Body of pancreas (tissue), 4 donors: ENCODE measurements around the gene COX19.

ENCODE experiments used
- POLR2A ChIP-seq, 3 donors: fragments of 450-650 bp; IDR thresholded peaks; one replicate each; pipeline ENCODE4 v1.6.1; 2016; ENCODE audit warnings: antibody characterized with exemption in 3 of 3, mild to moderate bottlenecking in 2 of 3
- TF ChIP-seq, protein P1 (sequence below), 7 experiments: fragments of 450-650 bp in 4 of 7; fragments of 200-600 bp in 3 of 7; sonication (generic) in 3 of 7; IDR thresholded peaks; one replicate each; pipeline ENCODE4 v1.5.1; 2016 to 2019; ENCODE audit warnings: antibody characterized with exemption in 7 of 7

DNA sequence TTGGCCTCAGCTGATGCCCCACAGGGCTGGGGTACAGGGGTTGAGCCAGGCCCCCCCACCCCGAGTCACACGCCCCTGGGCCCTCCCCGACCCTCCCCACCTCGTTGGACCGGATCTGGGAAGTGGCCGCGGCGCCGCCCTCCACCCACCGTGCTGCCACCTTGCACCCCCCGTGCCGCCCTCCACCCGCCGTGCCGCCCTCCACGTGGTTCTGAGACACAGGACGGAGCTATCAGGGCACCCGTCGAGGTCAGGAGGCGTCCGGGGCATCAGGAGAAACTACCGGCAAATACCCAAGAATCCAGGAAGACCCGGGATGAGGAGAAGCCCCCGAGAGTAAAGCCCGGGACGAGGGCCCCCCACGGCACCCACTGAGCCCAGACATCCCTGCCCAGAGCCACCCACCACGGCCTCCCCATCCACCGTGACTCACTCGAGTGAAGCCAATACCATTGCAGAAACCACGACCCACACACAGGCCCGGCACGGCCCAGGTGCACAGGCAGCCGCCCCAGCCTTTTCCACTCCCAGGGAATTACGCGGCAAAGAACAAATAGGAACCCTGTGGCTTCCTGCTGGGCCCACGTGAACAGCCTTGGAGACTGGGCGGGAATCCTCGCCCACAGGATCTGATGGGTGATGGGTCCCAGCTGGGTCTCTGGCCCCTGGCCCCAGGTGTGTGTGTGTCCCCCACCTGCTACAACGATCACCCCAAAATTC lies 54.8 kb downstream of the COX19 start:
- TF ChIP-seq, protein P1, sequence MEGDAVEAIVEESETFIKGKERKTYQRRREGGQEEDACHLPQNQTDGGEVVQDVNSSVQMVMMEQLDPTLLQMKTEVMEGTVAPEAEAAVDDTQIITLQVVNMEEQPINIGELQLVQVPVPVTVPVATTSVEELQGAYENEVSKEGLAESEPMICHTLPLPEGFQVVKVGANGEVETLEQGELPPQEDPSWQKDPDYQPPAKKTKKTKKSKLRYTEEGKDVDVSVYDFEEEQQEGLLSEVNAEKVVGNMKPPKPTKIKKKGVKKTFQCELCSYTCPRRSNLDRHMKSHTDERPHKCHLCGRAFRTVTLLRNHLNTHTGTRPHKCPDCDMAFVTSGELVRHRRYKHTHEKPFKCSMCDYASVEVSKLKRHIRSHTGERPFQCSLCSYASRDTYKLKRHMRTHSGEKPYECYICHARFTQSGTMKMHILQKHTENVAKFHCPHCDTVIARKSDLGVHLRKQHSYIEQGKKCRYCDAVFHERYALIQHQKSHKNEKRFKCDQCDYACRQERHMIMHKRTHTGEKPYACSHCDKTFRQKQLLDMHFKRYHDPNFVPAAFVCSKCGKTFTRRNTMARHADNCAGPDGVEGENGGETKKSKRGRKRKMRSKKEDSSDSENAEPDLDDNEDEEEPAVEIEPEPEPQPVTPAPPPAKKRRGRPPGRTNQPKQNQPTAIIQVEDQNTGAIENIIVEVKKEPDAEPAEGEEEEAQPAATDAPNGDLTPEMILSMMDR (IDR thresholded peaks at IDR 0.05) = no peak
- TF ChIP-seq POLR2A (IDR thresholded peaks at IDR 0.05) = no peak
